IMR-90 (cell line): Measurements from ENCODE around the gene BRS3. TPM values are rescaled to one million over a fixed set of nuclear protein-coding genes. Genes with fewer than 3 reads are reported as not detected.

Source experiments
- ATAC-seq: fragments of 200-7000 bp; cut with Tn5 transposase; 2 replicates; pipeline ENCODE4 v1.9.1; 2020; ENCODE audit warnings: low read depth, mild to moderate bottlenecking, moderate library complexity
- BruUV-seq: library from RNA; stranded (reverse); fragments of 400-500 nt; replicated peaks from 2 replicates; lab custom pipeline; 2021; lab: Mats Ljungman, UMichigan
- CTCF ChIA-PET: fragments of 300-600 bp; formaldehyde crosslinking; extraction: SDS; loops from one replicate; lab custom pipeline; 2021; ENCODE audit warnings: antibody characterized with exemption; lab: Yijun Ruan, JAX
- POLR2A ChIA-PET: fragments of 300-600 bp; sonication (Branson Sonifier 250); formaldehyde crosslinking; loops from one replicate; lab custom pipeline; 2022; ENCODE audit warnings: antibody characterized with exemption; ENCODE audit not compliant: unreplicated experiment; lab: Charles Lee
- DNase-seq: peaks from one replicate; pipeline ENCODE4 v3.0.0; 2013
- H2AFZ ChIP-seq: replicated peaks from 2 replicates; pipeline ENCODE3; 2013; ENCODE audit warnings: low read length, mild to moderate bottlenecking; ENCODE audit not compliant: poor library complexity
- H2AK5ac ChIP-seq: 2 replicates; pipeline ENCODE4 v1.6.1; 2013; ENCODE audit warnings: low read depth, low read length, inconsistent platforms
- H2AK9ac ChIP-seq: replicated peaks from 2 replicates; pipeline ENCODE3; 2013; ENCODE audit warnings: mild to moderate bottlenecking, low read depth, low read length, moderate library complexity; ENCODE audit not compliant: poor library complexity
- H2BK120ac ChIP-seq: 2 replicates; pipeline ENCODE4 v1.6.1; 2013; ENCODE audit warnings: low read depth, low read length, inconsistent platforms
- H2BK15ac ChIP-seq: 3 replicates; pipeline ENCODE4 v1.6.1; 2013; ENCODE audit warnings: low read depth, low read length, inconsistent platforms
- H2BK20ac ChIP-seq: 2 replicates; pipeline ENCODE4 v1.6.1; 2013; ENCODE audit warnings: low read depth, mild to moderate bottlenecking, inconsistent platforms, low read length, moderate library complexity
- H2BK5ac ChIP-seq: 2 replicates; pipeline ENCODE4 v1.6.1; 2013; ENCODE audit warnings: mild to moderate bottlenecking, low read depth, low read length, inconsistent platforms; ENCODE audit not compliant: poor library complexity, severe bottlenecking
- H3K14ac ChIP-seq: replicated peaks from 2 replicates; pipeline ENCODE4 v1.6.1; 2013; ENCODE audit warnings: low read depth, low read length, inconsistent platforms
- H3K18ac ChIP-seq: 2 replicates; pipeline ENCODE4 v1.6.1; 2013; ENCODE audit warnings: low read depth, low read length, control low read depth
- H3K23ac ChIP-seq: 2 replicates; pipeline ENCODE4 v1.6.1; 2013; ENCODE audit warnings: low read depth, low read length, inconsistent platforms
- H3K27ac ChIP-seq: 2 replicates; pipeline ENCODE4 v1.5.1; 2013; ENCODE audit warnings: mild to moderate bottlenecking, control low read depth, low read length; ENCODE audit not compliant: insufficient read depth
- H3K27me3 ChIP-seq: 2 replicates; pipeline ENCODE4 v1.6.1; 2013; ENCODE audit warnings: low read length; ENCODE audit not compliant: control insufficient read depth, insufficient read depth
- H3K36me3 ChIP-seq: 2 replicates; pipeline ENCODE4 v1.6.1; 2013; ENCODE audit warnings: low read length, mixed read lengths; ENCODE audit not compliant: control insufficient read depth, insufficient read depth
- H3K4ac ChIP-seq: 2 replicates; pipeline ENCODE4 v1.6.1; 2013; ENCODE audit warnings: low read depth, low read length, inconsistent platforms
- H3K4me1 ChIP-seq: 2 replicates; pipeline ENCODE4 v1.6.1; 2013; ENCODE audit warnings: low read length, mixed read lengths; ENCODE audit not compliant: control insufficient read depth, insufficient read depth
- H3K4me2 ChIP-seq: 2 replicates; pipeline ENCODE4 v1.6.1; 2013; ENCODE audit warnings: low read depth, mild to moderate bottlenecking, control low read depth, low read length, moderate library complexity
- H3K4me3 ChIP-seq: 2 replicates; pipeline ENCODE4 v1.5.1; 2013; ENCODE audit warnings: low read depth, mild to moderate bottlenecking, control low read depth, low read length, moderate library complexity; ENCODE audit not compliant: insufficient read depth
- H3K56ac ChIP-seq: 2 replicates; pipeline ENCODE4 v1.6.1; 2013; ENCODE audit warnings: low read length, inconsistent platforms; ENCODE audit not compliant: insufficient read depth; ENCODE audit errors: extremely low read depth
- H3K79me1 ChIP-seq, 2 experiments: 2 replicates each; pipeline ENCODE4 v1.6.1; 2013; ENCODE audit warnings: low read length in 2 of 2, inconsistent platforms in 1 of 2, low read depth in 1 of 2
- H3K9ac ChIP-seq: 2 replicates; pipeline ENCODE4 v1.6.1; 2013; ENCODE audit warnings: low read depth, low read length, control low read depth
- H3K9me1 ChIP-seq: 2 replicates; pipeline ENCODE4 v1.6.1; 2013; ENCODE audit warnings: low read length, inconsistent platforms; ENCODE audit not compliant: insufficient read depth
- H3K9me3 ChIP-seq: 2 replicates; pipeline ENCODE4 v1.6.1; 2013; ENCODE audit warnings: low read length; ENCODE audit not compliant: control insufficient read depth, insufficient read depth
- H4K20me1 ChIP-seq: 2 replicates; pipeline ENCODE4 v1.6.1; 2013; ENCODE audit warnings: low read length, inconsistent platforms; ENCODE audit not compliant: insufficient read depth
- H4K5ac ChIP-seq: 2 replicates; pipeline ENCODE4 v1.6.1; 2013; ENCODE audit warnings: mild to moderate bottlenecking, low read depth, low read length, control low read depth
- H4K8ac ChIP-seq, 2 experiments: 2 replicates each; pipeline ENCODE4 v1.6.1; 2013; ENCODE audit warnings: low read depth in 2 of 2, low read length in 2 of 2, control low read depth in 1 of 2, inconsistent platforms in 1 of 2
- H4K91ac ChIP-seq: 2 replicates; pipeline ENCODE4 v1.6.1; 2013; ENCODE audit warnings: low read depth, low read length, inconsistent platforms; ENCODE audit not compliant: insufficient read depth
- BHLHE40 ChIP-seq: fragments of 150-350 bp; IDR thresholded peaks from 2 replicates; pipeline ENCODE4 v1.6.1; 2016; ENCODE audit warnings: mild to moderate bottlenecking, low read depth, low read length
- CEBPB ChIP-seq: IDR thresholded peaks from 2 replicates; pipeline ENCODE4 v1.6.1; 2012; ENCODE audit warnings: low read depth, low read length, improper control_type of control experiment
- CHD1 ChIP-seq: IDR thresholded peaks from 2 replicates; pipeline ENCODE4 v1.6.1; 2012; ENCODE audit warnings: low read depth, low read length, improper control_type of control experiment
- FOS ChIP-seq: fragments of 150-350 bp; IDR thresholded peaks from 2 replicates; pipeline ENCODE4 v1.6.1; 2016; ENCODE audit warnings: low read depth, low read length
- MAFK ChIP-seq: IDR thresholded peaks from 2 replicates; pipeline ENCODE4 v1.6.1; 2012; ENCODE audit warnings: low read depth, low read length, improper control_type of control experiment
- MAZ ChIP-seq: IDR thresholded peaks from 2 replicates; pipeline ENCODE4 v1.6.1; 2012; ENCODE audit warnings: low read depth, mild to moderate bottlenecking, low read length, improper control_type of control experiment, moderate library complexity, borderline replicate concordance
- MXI1 ChIP-seq: IDR thresholded peaks from 2 replicates; pipeline ENCODE4 v1.6.1; 2012; ENCODE audit warnings: low read depth, mild to moderate bottlenecking, low read length, moderate library complexity, borderline replicate concordance
- NFE2L2 ChIP-seq: fragments of 150-350 bp; IDR thresholded peaks from 2 replicates; pipeline ENCODE4 v1.6.1; 2016; ENCODE audit warnings: low read depth, mild to moderate bottlenecking, low read length
- POLR2A ChIP-seq: IDR thresholded peaks from 2 replicates; pipeline ENCODE4 v1.6.1; 2012; ENCODE audit warnings: mild to moderate bottlenecking, low read depth, low read length
- RAD21 ChIP-seq: IDR thresholded peaks from 2 replicates; pipeline ENCODE4 v1.6.1; 2012; ENCODE audit warnings: low read length, improper control_type of control experiment
- RCOR1 ChIP-seq: IDR thresholded peaks from 2 replicates; pipeline ENCODE4 v1.6.1; 2012; ENCODE audit warnings: mild to moderate bottlenecking, low read length, improper control_type of control experiment; ENCODE audit not compliant: insufficient replicate concordance
- RFX5 ChIP-seq: IDR thresholded peaks from 2 replicates; pipeline ENCODE4 v1.8.0; 2012; ENCODE audit warnings: low read depth, mild to moderate bottlenecking, low read length, moderate library complexity
- SMC3 ChIP-seq: fragments of 150-350 bp; IDR thresholded peaks from 2 replicates; pipeline ENCODE4 v1.6.1; 2016; ENCODE audit warnings: low read depth, mild to moderate bottlenecking, antibody characterized with exemption, low read length, moderate library complexity
- WGBS, 2 experiments: methylation state at CpG; one replicate each; pipeline versions ENCODE4 v1.1.5 to v1.1.7; 2013; ENCODE audit warnings: missing lambda C conversion rate in 2 of 2; ENCODE audit not compliant: insufficient read length in 1 of 2; ENCODE audit errors: extremely low coverage in 2 of 2; 5-methylcytosine and 5-hydroxymethylcytosine counted together
- dilution Hi-C: fragments of 300-500 bp; cut with HindIII; formaldehyde crosslinking; loops from one replicate; pipeline ENCODE4 v1.14.3; 2018; ENCODE audit warnings: low sequenced_read_pairs; ENCODE audit not compliant: unreplicated experiment
- in situ Hi-C: fragments of 300-500 bp; cut with MboI; formaldehyde crosslinking; loops from 3 replicates; pipeline ENCODE4 v1.14.3; 2019; ENCODE audit warnings: low sequenced_read_pairs, inconsistent platforms, mixed read lengths
- intact Hi-C: fragments of 100-400 bp; cut with micrococcal nuclease; formaldehyde crosslinking; loops from 2 replicates; pipeline ENCODE4 v1.10.0; 2022
- polyA plus RNA-seq, 3 experiments: library from polyadenylated mRNA; depleted of rRNA; stranded (reverse); fragments of >200 nt; gene quantifications; 2 replicates each; pipeline ENCODE4 v1.2.3, GENCODE V29; 2012; ENCODE audit warnings: low replicate concordance in 1 of 3
- total RNA-seq: library from RNA; depleted of rRNA; stranded (reverse); fragments of >200 nt; gene quantifications from 2 replicates; pipeline ENCODE4 v1.2.3, GENCODE V29; 2012
- TF ChIP-seq, protein P1 (sequence below): fragments of 150-350 bp; IDR thresholded peaks from 2 replicates; pipeline ENCODE4 v1.6.1; 2017; ENCODE audit warnings: mild to moderate bottlenecking, antibody characterized with exemption, low read length, low read depth
- TF ChIP-seq, protein P2 (sequence below): conservative IDR thresholded peaks from 2 replicates; pipeline ENCODE4 v1.5.1; 2012; ENCODE audit warnings: mild to moderate bottlenecking, low read depth, low read length, improper control_type of control experiment
- TF ChIP-seq, protein P3 (sequence below): fragments of 150-350 bp; IDR thresholded peaks from 2 replicates; pipeline ENCODE4 v1.6.1; 2016; ENCODE audit warnings: low read depth, mild to moderate bottlenecking, low read length, moderate library complexity, borderline replicate concordance

The BRS3 gene
- total and polyA plus RNA-seq, 2 of the 4 experiments (the other 2 are of a cell fraction): not detected

DNA sequence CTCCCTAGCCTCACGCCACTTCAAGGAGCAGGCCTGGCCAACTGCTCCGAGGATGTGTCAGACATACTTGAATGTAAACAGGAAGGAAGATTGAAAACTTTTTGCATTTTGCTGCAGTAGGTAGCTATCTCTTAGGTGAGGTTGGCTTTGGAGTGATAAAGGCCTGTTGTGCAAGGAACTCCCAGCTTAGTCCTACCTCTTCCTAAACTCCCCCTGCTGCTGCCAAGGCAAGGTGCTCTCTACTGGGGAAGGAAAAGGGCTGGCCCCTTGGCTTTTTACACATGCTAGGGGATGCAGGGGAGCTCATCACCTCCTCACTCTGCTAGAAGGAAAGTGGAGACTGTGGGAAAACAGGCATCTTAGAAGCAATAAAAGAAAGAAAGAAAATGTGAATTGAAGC lies 10.7 kb upstream of the BRS3 start:
- Histone ChIP-seq H2BK5ac (no peak overlapping the region), H3K23ac (no peak overlapping the region), H4K8ac (no peak overlapping the region), H3K18ac (no peak overlapping the region), H4K91ac (no peak overlapping the region), H2AFZ (no peak overlapping the region), H3K36me3 (no peaks in the 10 kb centered on the region), H4K20me1 (no peaks in the 10 kb centered on the region), H2BK15ac (no peak overlapping the region), H3K27me3 (peaks cover 8% of the 10 kb centered on the region; the same call in 1 of the 2 replicates), H3K27ac (no peak overlapping the region), H3K4me1 (no peaks in the 10 kb centered on the region), H2AK9ac (no peak overlapping the region), H3K4me2 (no peak overlapping the region), H3K56ac (no peak overlapping the region), H2BK20ac (no peak overlapping the region), H3K4me3 (no peak overlapping the region), H4K5ac (no peak overlapping the region), H3K9ac (no peak overlapping the region), H2AK5ac (no peak overlapping the region), H3K9me3 (no peaks in the 10 kb centered on the region), H3K14ac (no peak overlapping the region), H3K9me1 (no peaks in the 10 kb centered on the region), H3K79me1 (no peaks in the 10 kb centered on the region), H2BK120ac (no peak overlapping the region), H3K4ac (no peak overlapping the region)
- WGBS, 2 experiments: no CpG with 5 or more reads among the region's 2 CpGs
- dilution Hi-C loops: no loop called here
- ATAC-seq: no peak
- TF ChIP-seq MXI1 (no peak), POLR2A (no peak), FOS (no peak), NFE2L2 (no peak), SMC3 (no peak), BHLHE40 (no peak), RCOR1 (no peak), MAFK (no peak), MAZ (no peak), RFX5 (no peak), RAD21 (no peak), CEBPB (no peak), CHD1 (no peak)
- TF ChIP-seq, protein P1, sequence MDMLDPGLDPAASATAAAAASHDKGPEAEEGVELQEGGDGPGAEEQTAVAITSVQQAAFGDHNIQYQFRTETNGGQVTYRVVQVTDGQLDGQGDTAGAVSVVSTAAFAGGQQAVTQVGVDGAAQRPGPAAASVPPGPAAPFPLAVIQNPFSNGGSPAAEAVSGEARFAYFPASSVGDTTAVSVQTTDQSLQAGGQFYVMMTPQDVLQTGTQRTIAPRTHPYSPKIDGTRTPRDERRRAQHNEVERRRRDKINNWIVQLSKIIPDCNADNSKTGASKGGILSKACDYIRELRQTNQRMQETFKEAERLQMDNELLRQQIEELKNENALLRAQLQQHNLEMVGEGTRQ: no peak
- TF ChIP-seq, protein P2, sequence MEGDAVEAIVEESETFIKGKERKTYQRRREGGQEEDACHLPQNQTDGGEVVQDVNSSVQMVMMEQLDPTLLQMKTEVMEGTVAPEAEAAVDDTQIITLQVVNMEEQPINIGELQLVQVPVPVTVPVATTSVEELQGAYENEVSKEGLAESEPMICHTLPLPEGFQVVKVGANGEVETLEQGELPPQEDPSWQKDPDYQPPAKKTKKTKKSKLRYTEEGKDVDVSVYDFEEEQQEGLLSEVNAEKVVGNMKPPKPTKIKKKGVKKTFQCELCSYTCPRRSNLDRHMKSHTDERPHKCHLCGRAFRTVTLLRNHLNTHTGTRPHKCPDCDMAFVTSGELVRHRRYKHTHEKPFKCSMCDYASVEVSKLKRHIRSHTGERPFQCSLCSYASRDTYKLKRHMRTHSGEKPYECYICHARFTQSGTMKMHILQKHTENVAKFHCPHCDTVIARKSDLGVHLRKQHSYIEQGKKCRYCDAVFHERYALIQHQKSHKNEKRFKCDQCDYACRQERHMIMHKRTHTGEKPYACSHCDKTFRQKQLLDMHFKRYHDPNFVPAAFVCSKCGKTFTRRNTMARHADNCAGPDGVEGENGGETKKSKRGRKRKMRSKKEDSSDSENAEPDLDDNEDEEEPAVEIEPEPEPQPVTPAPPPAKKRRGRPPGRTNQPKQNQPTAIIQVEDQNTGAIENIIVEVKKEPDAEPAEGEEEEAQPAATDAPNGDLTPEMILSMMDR: no peak
- TF ChIP-seq, protein P3, sequence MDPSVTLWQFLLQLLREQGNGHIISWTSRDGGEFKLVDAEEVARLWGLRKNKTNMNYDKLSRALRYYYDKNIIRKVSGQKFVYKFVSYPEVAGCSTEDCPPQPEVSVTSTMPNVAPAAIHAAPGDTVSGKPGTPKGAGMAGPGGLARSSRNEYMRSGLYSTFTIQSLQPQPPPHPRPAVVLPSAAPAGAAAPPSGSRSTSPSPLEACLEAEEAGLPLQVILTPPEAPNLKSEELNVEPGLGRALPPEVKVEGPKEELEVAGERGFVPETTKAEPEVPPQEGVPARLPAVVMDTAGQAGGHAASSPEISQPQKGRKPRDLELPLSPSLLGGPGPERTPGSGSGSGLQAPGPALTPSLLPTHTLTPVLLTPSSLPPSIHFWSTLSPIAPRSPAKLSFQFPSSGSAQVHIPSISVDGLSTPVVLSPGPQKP: no peak
- intact Hi-C loops: no loop called here
- DNase-seq: no peak
- in situ Hi-C loops: loop anchor here (25.0 kb wide), 1 partner anchor 490 kb away; the partner anchor contains the start of gene SLC9A6
- ChIA-PET POLR2A (no interaction called here), CTCF (no interaction called here)
- no TSS peak for BruUV-seq
